A673 (cell line): ENCODE results near the gene ASB16. TPM values are rescaled to one million over a fixed set of nuclear protein-coding genes. Genes with fewer than 3 reads are reported as not detected.

ENCODE experiments used
- BruUV-seq: library from RNA; stranded (reverse); fragments of 400-500 nt; replicated peaks from 2 replicates; lab custom pipeline; 2021; lab: Mats Ljungman, UMichigan
- CTCF ChIA-PET: fragments of 300-600 bp; sonication (Branson Sonifier 250); formaldehyde crosslinking; loops from one replicate; lab custom pipeline; 2022; ENCODE audit warnings: antibody characterized with exemption; lab: Charles Lee
- POLR2A ChIA-PET: fragments of 300-600 bp; sonication (Branson Sonifier 250); formaldehyde crosslinking; loops from one replicate; lab custom pipeline; 2022; ENCODE audit warnings: antibody characterized with exemption; ENCODE audit not compliant: low non-redundant PET; lab: Charles Lee
- DNase-seq: peaks from one replicate; pipeline ENCODE4 v3.0.0-alpha.2; 2015; ENCODE audit warnings: low spot score
- H3K27ac ChIP-seq: fragments of 200-600 bp; sonication (generic); 2 replicates; pipeline ENCODE4 v1.5.1; 2016; ENCODE audit warnings: mixed run types, low read depth, mild to moderate bottlenecking, mixed read lengths, antibody characterized with exemption, low read length; ENCODE audit not compliant: poor library complexity, severe bottlenecking
- H3K27me3 ChIP-seq: fragments of 200-600 bp; sonication (generic); replicated peaks from 2 replicates; pipeline ENCODE4 v1.6.1; 2017; ENCODE audit warnings: mixed run types, low read depth, mild to moderate bottlenecking, mixed read lengths, antibody characterized with exemption, low read length; ENCODE audit not compliant: insufficient read depth, poor library complexity
- H3K36me3 ChIP-seq: fragments of 200-600 bp; sonication (generic); 2 replicates; pipeline ENCODE4 v1.6.1; 2016; ENCODE audit warnings: mixed run types, mild to moderate bottlenecking, mixed read lengths, antibody characterized with exemption, low read length; ENCODE audit not compliant: insufficient read depth, poor library complexity, severe bottlenecking
- H3K4me1 ChIP-seq: fragments of 200-600 bp; sonication (generic); 2 replicates; pipeline ENCODE4 v1.6.1; 2017; ENCODE audit warnings: mixed run types, mild to moderate bottlenecking, mixed read lengths, antibody characterized with exemption, low read length; ENCODE audit not compliant: insufficient read depth, poor library complexity, severe bottlenecking
- H3K4me3 ChIP-seq: fragments of 200-600 bp; sonication (generic); 2 replicates; pipeline ENCODE4 v1.5.1; 2016; ENCODE audit warnings: low read depth, mixed run types, mild to moderate bottlenecking, mixed read lengths, low read length; ENCODE audit not compliant: poor library complexity, severe bottlenecking
- H3K9me3 ChIP-seq: fragments of 200-600 bp; sonication (generic); 2 replicates; pipeline ENCODE4 v1.6.1; 2016; ENCODE audit warnings: mixed run types, low read depth, mild to moderate bottlenecking, mixed read lengths, antibody characterized with exemption, low read length; ENCODE audit not compliant: poor library complexity, severe bottlenecking
- CTCF ChIP-seq: fragments of 300-800, 200-600 bp; sonication (generic); conservative IDR thresholded peaks from 2 replicates; pipeline ENCODE4 v1.5.1; 2017; ENCODE audit warnings: low read depth, mild to moderate bottlenecking, antibody characterized with exemption, low read length, moderate library complexity, mixed read lengths
- EZH2 ChIP-seq: fragments of 200-600 bp; sonication (generic); IDR thresholded peaks from 2 replicates; pipeline ENCODE4 v1.6.1; 2017; ENCODE audit warnings: borderline replicate concordance, low read depth, mild to moderate bottlenecking, mixed read lengths, antibody characterized with exemption, low read length; ENCODE audit not compliant: poor library complexity, severe bottlenecking
- intact Hi-C: fragments of 100-400 bp; cut with micrococcal nuclease; formaldehyde crosslinking; loops from one replicate; pipeline ENCODE4 v1.10.0; 2022; ENCODE audit not compliant: unreplicated experiment
- total RNA-seq: library from RNA; stranded (reverse); gene quantifications from 2 replicates; pipeline ENCODE4 v1.2.3, GENCODE V29; 2021

The ASB16 gene
- total RNA-seq, 1 experiment from 2014 or later, result 0.17 TPM

GRCh38 chr17:44149750-44150329, 20.7 kb upstream of the ASB16 start:
- Histone ChIP-seq H3K4me1 (no peaks in the 10 kb centered on the region), H3K4me3 (no peak overlapping the region), H3K27me3 (no peaks in the 10 kb centered on the region), H3K27ac (no peak overlapping the region), H3K9me3 (no peaks in the 10 kb centered on the region), H3K36me3 (peaks cover 10% of the 10 kb centered on the region)
- CTCF ChIA-PET, result no interaction called here
- no TSS peak for BruUV-seq
- POLR2A ChIA-PET, result no interaction called here
- intact Hi-C loops, result no loop called here
- no peak for DNase-seq
- no peak for TF ChIP-seq CTCF
- TF ChIP-seq EZH2, result no peak

- Histone ChIP-seq H3K27ac (no peak overlapping the region), H3K4me3 (no peak overlapping the region), H3K36me3 (peaks cover 12% of the 10 kb centered on the region), H3K4me1 (no peaks in the 10 kb centered on the region), H3K9me3 (no peaks in the 10 kb centered on the region), H3K27me3 (no peaks in the 10 kb centered on the region)
- intact Hi-C loops, result no loop called here
- ChIA-PET CTCF (no interaction called here), POLR2A (no interaction called here)
- DNase-seq, result no peak
- no TSS peak for BruUV-seq
- TF ChIP-seq CTCF (no peak), EZH2 (no peak)
Measured at GRCh38 chr17:44152875-44153274, 17.6 kb upstream of the ASB16 start.

GRCh38 chr17:44155488-44155887, 15.0 kb upstream of the ASB16 start:
- POLR2A ChIA-PET, result no interaction called here
- intact Hi-C loops, result no loop called here
- no peaks in the 10 kb centered on the region for H3K9me3 ChIP-seq
- CTCF ChIA-PET, result no interaction called here
- H3K36me3 ChIP-seq, result peaks cover 10% of the 10 kb centered on the region
- DNase-seq, result no peak
- H3K27ac ChIP-seq, result no peak overlapping the region
- no peaks in the 10 kb centered on the region for H3K4me1 ChIP-seq
- TF ChIP-seq EZH2 (no peak), CTCF (no peak)
- no TSS peak for BruUV-seq
- H3K4me3 ChIP-seq, result no peak overlapping the region
- no peaks in the 10 kb centered on the region for H3K27me3 ChIP-seq
